Adrenal gland (tissue), 5 donors: ENCODE results near the gene MRC1.

ENCODE experiments used
- POLR2A ChIP-seq, 2 donors: fragments of 450-650 bp; IDR thresholded peaks; one replicate each; pipeline ENCODE4 v1.6.1; 2017; ENCODE audit warnings: antibody characterized with exemption in 2 of 2, mild to moderate bottlenecking in 2 of 2, moderate library complexity in 1 of 2
- TF ChIP-seq, protein P1 (sequence below), 6 experiments: fragments of 450-650 bp in 4 of 6; fragments of 200-600 bp in 2 of 6; sonication (generic) in 1 of 6; IDR thresholded peaks; 1 replicate in 5 of 6; 2 replicates in 1 of 6; pipeline versions ENCODE4 v1.5.1 to v1.8.0; 2016 to 2021; ENCODE audit warnings: antibody characterized with exemption in 6 of 6, mild to moderate bottlenecking in 2 of 6, moderate library complexity in 1 of 6
- donor health status: DM: no; HTN: no; CAD: no.

DNA sequence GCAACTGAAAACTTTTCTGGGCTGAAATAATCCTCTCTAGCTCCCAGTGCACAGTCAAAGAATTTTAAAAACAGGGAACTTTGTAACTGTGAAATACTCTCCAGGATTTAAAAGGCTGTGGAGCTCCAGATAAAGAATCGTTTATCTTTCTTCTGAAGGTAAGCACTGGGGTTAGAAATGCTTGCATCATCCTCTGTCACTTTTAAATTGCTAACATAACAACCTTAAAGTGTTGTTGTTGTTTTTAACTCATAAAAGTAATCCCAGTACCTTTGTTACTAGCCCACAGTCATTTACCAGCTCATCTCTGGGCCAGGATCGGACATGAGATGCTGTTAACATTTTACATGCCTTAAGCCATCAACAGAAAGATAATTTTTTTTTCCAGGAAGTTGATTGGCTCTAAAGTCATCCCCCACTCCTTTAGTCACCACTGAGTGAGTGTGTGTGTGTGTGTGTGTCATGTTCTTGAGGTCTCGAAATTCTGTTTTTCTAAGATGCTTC, 142.8 kb downstream of the MRC1 start, which contains the start of gene SLC39A12:
- TF ChIP-seq, protein P1, sequence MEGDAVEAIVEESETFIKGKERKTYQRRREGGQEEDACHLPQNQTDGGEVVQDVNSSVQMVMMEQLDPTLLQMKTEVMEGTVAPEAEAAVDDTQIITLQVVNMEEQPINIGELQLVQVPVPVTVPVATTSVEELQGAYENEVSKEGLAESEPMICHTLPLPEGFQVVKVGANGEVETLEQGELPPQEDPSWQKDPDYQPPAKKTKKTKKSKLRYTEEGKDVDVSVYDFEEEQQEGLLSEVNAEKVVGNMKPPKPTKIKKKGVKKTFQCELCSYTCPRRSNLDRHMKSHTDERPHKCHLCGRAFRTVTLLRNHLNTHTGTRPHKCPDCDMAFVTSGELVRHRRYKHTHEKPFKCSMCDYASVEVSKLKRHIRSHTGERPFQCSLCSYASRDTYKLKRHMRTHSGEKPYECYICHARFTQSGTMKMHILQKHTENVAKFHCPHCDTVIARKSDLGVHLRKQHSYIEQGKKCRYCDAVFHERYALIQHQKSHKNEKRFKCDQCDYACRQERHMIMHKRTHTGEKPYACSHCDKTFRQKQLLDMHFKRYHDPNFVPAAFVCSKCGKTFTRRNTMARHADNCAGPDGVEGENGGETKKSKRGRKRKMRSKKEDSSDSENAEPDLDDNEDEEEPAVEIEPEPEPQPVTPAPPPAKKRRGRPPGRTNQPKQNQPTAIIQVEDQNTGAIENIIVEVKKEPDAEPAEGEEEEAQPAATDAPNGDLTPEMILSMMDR (IDR thresholded peaks at IDR 0.05): no peak
- no peak for TF ChIP-seq POLR2A (IDR thresholded peaks at IDR 0.05)
